T-helper 1 cell treated with Interleukin-12 subunit alpha and Interleukin-12 subunit beta and Interleukin-4 antibody, amounts not matched to agents 30 μg/mL and 1 μg/mL, for 36 hours (primary cell): ENCODE results near the gene CCDC78.
"Not testable (repeated sequence)": the region's sequence is repeated elsewhere in the genome, so short reads cannot be mapped to it uniquely, and the experiment has no call there.

Source experiments
- H3K27ac Mint-ChIP-seq: one replicate; pipeline ENCODE4 v1.8.0; 2021; ENCODE audit warnings: mild to moderate bottlenecking, mixed read lengths
- H3K27me3 Mint-ChIP-seq: one replicate; pipeline ENCODE4 v1.8.0; 2021; ENCODE audit warnings: low read depth, mixed read lengths
- H3K36me3 Mint-ChIP-seq: one replicate; pipeline ENCODE4 v1.8.0; 2021; ENCODE audit warnings: low read depth, mixed read lengths
- H3K4me1 Mint-ChIP-seq: one replicate; pipeline ENCODE4 v1.8.0; 2021; ENCODE audit warnings: low read depth, mixed read lengths
- H3K4me3 Mint-ChIP-seq: one replicate; pipeline ENCODE4 v1.8.0; 2021; ENCODE audit warnings: mild to moderate bottlenecking, moderate library complexity, mixed read lengths
- H3K9me3 Mint-ChIP-seq: one replicate; pipeline ENCODE4 v1.8.0; 2021; ENCODE audit warnings: mixed read lengths

The CCDC78 gene

GRCh38 chr16:764848-765487, 38.7 kb upstream of the CCDC78 start:
- H3K27me3 Mint-ChIP-seq: no peaks in the 10 kb centered on the region
- H3K27ac Mint-ChIP-seq: no peak overlapping the region
- H3K36me3 Mint-ChIP-seq: no peaks in the 10 kb centered on the region
- no peak overlapping the region for H3K4me3 Mint-ChIP-seq
- no peaks in the 10 kb centered on the region for H3K9me3 Mint-ChIP-seq
- H3K4me1 Mint-ChIP-seq: no peaks in the 10 kb centered on the region

- H3K9me3 Mint-ChIP-seq: no peaks in the 10 kb centered on the region
- H3K4me3 Mint-ChIP-seq: no peak overlapping the region
- H3K27me3 Mint-ChIP-seq: no peaks in the 10 kb centered on the region
- H3K36me3 Mint-ChIP-seq: no peaks in the 10 kb centered on the region
- no peaks in the 10 kb centered on the region for H3K4me1 Mint-ChIP-seq
- no peak overlapping the region for H3K27ac Mint-ChIP-seq
Observed at GRCh38 chr16:764184-764750, 38.0 kb upstream of the CCDC78 start.

- H3K36me3 Mint-ChIP-seq: no peaks in the 10 kb centered on the region
- no peaks in the 10 kb centered on the region for H3K9me3 Mint-ChIP-seq
- no peaks in the 10 kb centered on the region for H3K27me3 Mint-ChIP-seq
- H3K4me3 Mint-ChIP-seq: no peak overlapping the region
- no peaks in the 10 kb centered on the region for H3K4me1 Mint-ChIP-seq
- H3K27ac Mint-ChIP-seq: no peak overlapping the region
Observed at GRCh38 chr16:763369-764183, 37.3 kb upstream of the CCDC78 start.

GRCh38 chr16:762595-763268, 36.5 kb upstream of the CCDC78 start:
- no peaks in the 10 kb centered on the region for H3K36me3 Mint-ChIP-seq
- peaks cover 3% of the 10 kb centered on the region for H3K27me3 Mint-ChIP-seq
- no peak overlapping the region for H3K27ac Mint-ChIP-seq
- no peaks in the 10 kb centered on the region for H3K4me1 Mint-ChIP-seq
- H3K9me3 Mint-ChIP-seq: no peaks in the 10 kb centered on the region
- H3K4me3 Mint-ChIP-seq: no peak overlapping the region

GRCh38 chr16:761625-762513, 35.6 kb upstream of the CCDC78 start:
- no peaks in the 10 kb centered on the region for H3K9me3 Mint-ChIP-seq
- no peak overlapping the region for H3K4me3 Mint-ChIP-seq
- no peaks in the 10 kb centered on the region for H3K4me1 Mint-ChIP-seq
- peaks cover 6% of the 10 kb centered on the region for H3K27me3 Mint-ChIP-seq
- no peak overlapping the region for H3K27ac Mint-ChIP-seq
- H3K36me3 Mint-ChIP-seq: no peaks in the 10 kb centered on the region

- Mint-ChIP-seq H3K36me3 (no peaks in the 10 kb centered on the region), H3K27ac (no peak within 1 kb of the TSS), H3K4me3 (no peak within 1 kb of the TSS), H3K9me3 (no peaks in the 10 kb centered on the region), H3K4me1 (no peaks in the 10 kb centered on the region), H3K27me3 (peaks cover 10% of the 10 kb centered on the region)
Observed at GRCh38 chr16:760545-761343, 34.5 kb upstream of the CCDC78 start, which contains the start of gene MSLN. MSLN (plus strand) TSS chr16:760734; CDS start chr16:762681, 1,947 bp downstream.

- Mint-ChIP-seq H3K27ac (no peak overlapping the region), H3K9me3 (no peaks in the 10 kb centered on the region), H3K4me3 (no peak overlapping the region), H3K4me1 (no peaks in the 10 kb centered on the region), H3K27me3 (peaks cover 10% of the 10 kb centered on the region), H3K36me3 (no peaks in the 10 kb centered on the region)
Observed at GRCh38 chr16:760065-760464, 33.8 kb upstream of the CCDC78 start.

- Mint-ChIP-seq H3K4me1 (no peaks in the 10 kb centered on the region), H3K9me3 (no peaks in the 10 kb centered on the region), H3K27me3 (peaks cover 10% of the 10 kb centered on the region), H3K27ac (no peak overlapping the region), H3K4me3 (no peak overlapping the region), H3K36me3 (no peaks in the 10 kb centered on the region)
Observed at GRCh38 chr16:759110-759910, 33.1 kb upstream of the CCDC78 start.

- Mint-ChIP-seq H3K9me3 (no peaks in the 10 kb centered on the region), H3K36me3 (no peaks in the 10 kb centered on the region)
Observed at GRCh38 chr16:756428-756827, 30.2 kb upstream of the CCDC78 start.

GRCh38 chr16:754656-755055, 28.4 kb upstream of the CCDC78 start:
- H3K27me3 Mint-ChIP-seq: peaks cover 10% of the 10 kb centered on the region
- H3K4me3 Mint-ChIP-seq: no peak overlapping the region
- no peaks in the 10 kb centered on the region for H3K9me3 Mint-ChIP-seq
- H3K36me3 Mint-ChIP-seq: no peaks in the 10 kb centered on the region
- H3K4me1 Mint-ChIP-seq: no peaks in the 10 kb centered on the region
- H3K27ac Mint-ChIP-seq: no peak overlapping the region

More at GRCh38 chr16:756428-756827, 30.2 kb upstream of the CCDC78 start:
- Mint-ChIP-seq H3K4me3 (no peak overlapping the region), H3K27me3 (peaks cover 10% of the 10 kb centered on the region), H3K4me1 (no peaks in the 10 kb centered on the region), H3K27ac (no peak overlapping the region)

GRCh38 chr16:754121-754607, 27.9 kb upstream of the CCDC78 start:
- H3K9me3 Mint-ChIP-seq, H3K27ac Mint-ChIP-seq, H3K4me1 Mint-ChIP-seq, H3K4me3 Mint-ChIP-seq, H3K36me3 Mint-ChIP-seq: not testable (repeated sequence)
- peaks cover 10% of the 10 kb centered on the region for H3K27me3 Mint-ChIP-seq

GRCh38 chr16:752007-752312, 25.7 kb upstream of the CCDC78 start:
- H3K9me3 Mint-ChIP-seq: no peaks in the 10 kb centered on the region
- no peak overlapping the region for H3K4me3 Mint-ChIP-seq
- peaks cover 4% of the 10 kb centered on the region for H3K27me3 Mint-ChIP-seq
- no peaks in the 10 kb centered on the region for H3K4me1 Mint-ChIP-seq
- no peaks in the 10 kb centered on the region for H3K36me3 Mint-ChIP-seq
- no peak overlapping the region for H3K27ac Mint-ChIP-seq
